PC-9 (cell line): ENCODE data around the gene DUXB. TPM values are rescaled to one million over a fixed set of nuclear protein-coding genes. Genes with fewer than 3 reads are reported as not detected.

Experiments used
- BruUV-seq: library from RNA; stranded (reverse); fragments of 400-500 nt; replicated peaks from 2 replicates; lab custom pipeline; 2021; lab: Mats Ljungman, UMichigan
- CTCF ChIA-PET: fragments of 300-600 bp; sonication (Branson Sonifier 250); formaldehyde crosslinking; loops from one replicate; lab custom pipeline; 2022; ENCODE audit warnings: antibody characterized with exemption; lab: Charles Lee
- POLR2A ChIA-PET: fragments of 300-600 bp; sonication (Branson Sonifier 250); formaldehyde crosslinking; loops from one replicate; lab custom pipeline; 2022; ENCODE audit warnings: antibody characterized with exemption; ENCODE audit not compliant: unreplicated experiment; lab: Charles Lee
- DNase-seq, 2 experiments: peaks; one replicate each; pipeline versions ENCODE4 v3.0.0 to v3.0.0-alpha.2; 2015 to 2022; ENCODE audit warnings: mixed read lengths in 1 of 2
- H2AFZ ChIP-seq: fragments of 200-600 bp; sonication (generic); 2 replicates; pipeline ENCODE4 v1.8.1; 2017; ENCODE audit warnings: antibody characterized with exemption
- H3F3A ChIP-seq: fragments of 200-600 bp; sonication (generic); 2 replicates; pipeline ENCODE4 v1.8.1; 2017; ENCODE audit warnings: antibody characterized with exemption, mild to moderate bottlenecking, low read depth; ENCODE audit not compliant: insufficient read depth
- H3K27ac ChIP-seq: fragments of 200-600 bp; sonication (generic); 2 replicates; pipeline ENCODE4 v1.6.1; 2016; ENCODE audit warnings: mixed run types
- H3K27me3 ChIP-seq: fragments of 200-600 bp; sonication (generic); 2 replicates; pipeline ENCODE4 v1.6.1; 2016; ENCODE audit warnings: low read depth, mixed run types; ENCODE audit not compliant: insufficient read depth
- H3K36me3 ChIP-seq: fragments of 200-600 bp; sonication (generic); 2 replicates; pipeline ENCODE4 v1.6.1; 2016; ENCODE audit warnings: low read depth, mixed run types
- H3K4me1 ChIP-seq: fragments of 200-600 bp; sonication (generic); replicated peaks from 2 replicates; pipeline ENCODE4 v1.6.1; 2016; ENCODE audit warnings: mixed run types; ENCODE audit not compliant: insufficient read depth
- H3K4me2 ChIP-seq: fragments of 200-600 bp; sonication (generic); 2 replicates; pipeline ENCODE4 v1.6.1; 2017; ENCODE audit warnings: mixed run types
- H3K4me3 ChIP-seq: fragments of 200-600 bp; sonication (generic); 2 replicates; pipeline ENCODE4 v1.6.1; 2016; ENCODE audit warnings: mixed run types
- H3K79me2 ChIP-seq: fragments of 200-600 bp; sonication (generic); 2 replicates; pipeline ENCODE4 v1.6.1; 2017; ENCODE audit warnings: low read depth, mixed run types
- H3K9me2 ChIP-seq: fragments of 200-600 bp; sonication (generic); 2 replicates; pipeline ENCODE4 v1.8.1; 2017; ENCODE audit warnings: mild to moderate bottlenecking; ENCODE audit not compliant: insufficient read depth
- H3K9me3 ChIP-seq: fragments of 200-600 bp; sonication (generic); 2 replicates; pipeline ENCODE4 v1.8.1; 2016; ENCODE audit warnings: low read depth; ENCODE audit not compliant: insufficient read depth
- H4K20me1 ChIP-seq: fragments of 200-600 bp; sonication (generic); 2 replicates; pipeline ENCODE4 v1.8.1; 2017; ENCODE audit not compliant: insufficient read depth
- CTCF ChIP-seq: fragments of 200-600 bp; sonication (generic); conservative IDR thresholded peaks from 2 replicates; pipeline ENCODE4 v1.6.1; 2017; ENCODE audit warnings: mixed run types, antibody characterized with exemption, mild to moderate bottlenecking, moderate library complexity
- EZH2 ChIP-seq: fragments of 200-600 bp; sonication (generic); IDR thresholded peaks from 2 replicates; pipeline ENCODE4 v1.8.0; 2017; ENCODE audit warnings: antibody characterized with exemption, low read depth
- intact Hi-C: fragments of 100-400 bp; cut with micrococcal nuclease; formaldehyde crosslinking; loops from one replicate; pipeline ENCODE4 v1.10.0; 2022; ENCODE audit not compliant: unreplicated experiment
- total RNA-seq: library from RNA; stranded (reverse); gene quantifications from 2 replicates; pipeline ENCODE4 v1.2.3, GENCODE V29; 2021

DUXB gene
- total RNA-seq, 1 experiment from 2014 or later: not detected

- ChIA-PET CTCF (interaction anchor here (0.5 to 0.7 kb wide), 3 partner anchors 31 to 1523 kb away, joined by 3 to 18 read pairs (median 9); no protein-coding TSS in a partner anchor), POLR2A (interaction anchor here (0.6 to 1.4 kb wide), 3 partner anchors 26 to 781 kb away, joined by 3 to 12 read pairs (median 4); partner anchors contain the start of gene ADAT1)
- Histone ChIP-seq H3F3A (peaks cover 14% of the 10 kb centered on the region; the same call in 1 of the 2 replicates), H2AFZ (peak overlapping the region; percentile 97), H3K27ac (peak overlapping the region; percentile 67), H3K9me3 (no peaks in the 10 kb centered on the region; the same call in 1 of the 2 replicates), H3K4me3 (peak overlapping the region; percentile 98), H4K20me1 (peaks cover 28% of the 10 kb centered on the region), H3K27me3 (no peaks in the 10 kb centered on the region), H3K4me2 (peak overlapping the region; percentile 94), H3K4me1 (peaks cover 27% of the 10 kb centered on the region), H3K36me3 (peaks cover 11% of the 10 kb centered on the region; the same call in 1 of the 2 replicates), H3K79me2 (peaks cover 93% of the 10 kb centered on the region), H3K9me2 (no peaks in the 10 kb centered on the region)
- no peak for TF ChIP-seq EZH2
- BruUV-seq: no TSS peak
- peak; percentile 53 to 56 for DNase-seq
- intact Hi-C loops: no loop called here
These were observed 52.8 kb downstream of the DUXB start for GRCh38 chr16:75648265-75649076.

- Histone ChIP-seq H3K27me3 (no peaks in the 10 kb centered on the region), H3K9me3 (no peaks in the 10 kb centered on the region; the same call in 1 of the 2 replicates), H3K27ac (peak within 1 kb of the TSS; percentile 67), H3K36me3 (peaks cover 8% of the 10 kb centered on the region; the same call in 1 of the 2 replicates), H2AFZ (peak within 1 kb of the TSS; percentile 97), H3K4me1 (peaks cover 27% of the 10 kb centered on the region), H3K9me2 (no peaks in the 10 kb centered on the region), H4K20me1 (peaks cover 24% of the 10 kb centered on the region), H3K79me2 (peaks cover 93% of the 10 kb centered on the region), H3K4me3 (peak within 1 kb of the TSS; percentile 98), H3K4me2 (peak within 1 kb of the TSS; percentile 94), H3F3A (peaks cover 14% of the 10 kb centered on the region; the same call in 1 of the 2 replicates)
- BruUV-seq: no TSS peak
- intact Hi-C loops: loop anchor here (1.0 kb wide), 1 partner anchor 24 kb away; the partner anchor contains the start of gene ADAT1
- DNase-seq: peak; percentile 83 to 91
- POLR2A ChIA-PET: interaction anchor here (0.6 to 1.4 kb wide), 3 partner anchors 25 to 781 kb away, joined by 3 to 12 read pairs (median 4); partner anchors contain the start of gene ADAT1
- CTCF ChIA-PET: interaction anchor here (0.5 to 0.8 kb wide), 4 partner anchors 25 to 184 kb away, joined by 3 to 18 read pairs (median 4); partner anchors contain the start of gene ADAT1
- TF ChIP-seq EZH2 (no peak), CTCF (no peak)
These were observed 53.6 kb downstream of the DUXB start, which contains the start of the genes KARS1 and TERF2IP for GRCh38 chr16:75647492-75648264. Gene KARS1 (minus strand): TSS chr16:75647665. CDS start chr16:75647639, 26 bp downstream. Gene TERF2IP (plus strand): TSS chr16:75647773. CDS start chr16:75647883, 110 bp downstream.

GRCh38 chr16:75647112-75647491 lies 54.2 kb downstream of the DUXB start:
- no peaks in the 10 kb centered on the region for H3K9me2 ChIP-seq

More at GRCh38 chr16:75647112-75647491, 54.2 kb downstream of the DUXB start:
- Histone ChIP-seq H3K4me3 (peak overlapping the region; percentile 98), H3K36me3 (peaks cover 8% of the 10 kb centered on the region; the same call in 1 of the 2 replicates), H3K79me2 (peaks cover 93% of the 10 kb centered on the region), H3K4me2 (peak overlapping the region; percentile 94), H3K27ac (peak overlapping the region; percentile 67), H4K20me1 (peaks cover 25% of the 10 kb centered on the region), H3K9me3 (no peaks in the 10 kb centered on the region), H3F3A (peaks cover 14% of the 10 kb centered on the region; the same call in 1 of the 2 replicates), H2AFZ (peak overlapping the region; percentile 97), H3K27me3 (no peaks in the 10 kb centered on the region), H3K4me1 (peaks cover 27% of the 10 kb centered on the region)
- POLR2A ChIA-PET: interaction anchor here (0.7 to 1.4 kb wide), 2 partner anchors 24 to 305 kb away, joined by 3 to 4 read pairs; partner anchors contain the start of gene ADAT1
- TF ChIP-seq EZH2: no peak
- no peak for TF ChIP-seq CTCF
- no peak for DNase-seq
- intact Hi-C loops: loop anchor here (1.0 kb wide), 1 partner anchor 24 kb away; the partner anchor contains the start of gene ADAT1
- CTCF ChIA-PET: interaction anchor here (0.7 to 0.8 kb wide), 3 partner anchors 24 to 183 kb away, joined by 3 to 5 read pairs (median 3); partner anchors contain the start of gene ADAT1
- BruUV-seq: TSS peak; percentile 65
